SH-SY5Y (cell line): ENCODE data around the gene PBOV1.

Experiments
- GATA2 ChIP-seq: IDR thresholded peaks from 2 replicates; pipeline ENCODE4 v1.6.1; 2011; ENCODE audit warnings: mild to moderate bottlenecking, low read depth, low read length
- GATA3 ChIP-seq: IDR thresholded peaks from 2 replicates; pipeline ENCODE4 v1.6.1; 2011; ENCODE audit warnings: low read depth, mild to moderate bottlenecking, low read length, moderate library complexity

PBOV1 gene

GRCh38 chr6:138230221-138230620 is 11.9 kb upstream of the PBOV1 start:
- TF ChIP-seq GATA3 (no peak), GATA2 (no peak)

- TF ChIP-seq GATA3 (no peak), GATA2 (no peak)
Measured at GRCh38 chr6:138229663-138230179, 11.4 kb upstream of the PBOV1 start.

DNA sequence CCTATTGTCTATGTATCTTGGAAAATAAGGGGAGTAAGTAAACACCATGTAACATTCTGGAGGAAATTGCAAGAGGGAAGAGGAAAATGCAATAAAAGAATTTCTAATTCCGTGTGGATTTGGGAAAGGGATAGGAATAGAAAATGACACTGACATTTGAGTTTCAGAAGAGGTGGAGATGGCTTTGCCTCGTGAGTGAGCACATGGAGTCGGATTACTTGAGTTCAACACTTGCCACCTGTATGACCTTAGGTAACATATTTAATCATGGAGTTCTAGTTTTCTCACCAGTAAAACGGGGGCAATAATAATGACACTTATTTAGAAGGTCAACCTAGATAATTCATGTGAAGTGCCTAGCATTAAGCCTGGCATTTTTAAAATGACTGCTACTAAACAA is 10.8 kb upstream of the PBOV1 start:
- no peak for TF ChIP-seq GATA2
- TF ChIP-seq GATA3: no peak

DNA sequence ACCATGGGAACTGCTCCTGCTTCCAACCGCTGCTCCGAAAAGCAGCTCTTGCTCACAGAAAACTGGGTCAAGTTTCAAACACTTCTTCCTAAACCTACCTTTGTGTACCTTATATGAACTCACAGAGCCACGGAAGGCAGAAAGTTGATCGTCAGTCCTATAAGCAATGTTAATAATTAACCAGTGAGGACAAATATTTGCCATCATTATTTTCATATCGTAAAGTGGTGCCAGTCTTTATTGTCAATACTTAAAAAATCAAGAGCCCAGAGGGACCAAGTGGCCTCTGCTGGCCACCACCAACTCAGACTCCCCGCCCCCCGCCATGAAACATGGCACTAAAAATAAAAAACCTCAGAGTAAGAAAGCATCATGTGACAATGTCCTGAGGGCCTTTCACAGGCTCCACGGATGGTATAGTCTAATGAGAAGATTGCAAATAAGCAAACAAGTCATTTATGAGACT is 9.1 kb upstream of the PBOV1 start:
- no peak for TF ChIP-seq GATA3
- TF ChIP-seq GATA2: no peak

GRCh38 chr6:138226700-138227315 is 8.5 kb upstream of the PBOV1 start:
- TF ChIP-seq GATA2: no peak

- no peak for TF ChIP-seq GATA2
- no peak for TF ChIP-seq GATA3
Measured at GRCh38 chr6:138225953-138226352, 7.7 kb upstream of the PBOV1 start.

DNA sequence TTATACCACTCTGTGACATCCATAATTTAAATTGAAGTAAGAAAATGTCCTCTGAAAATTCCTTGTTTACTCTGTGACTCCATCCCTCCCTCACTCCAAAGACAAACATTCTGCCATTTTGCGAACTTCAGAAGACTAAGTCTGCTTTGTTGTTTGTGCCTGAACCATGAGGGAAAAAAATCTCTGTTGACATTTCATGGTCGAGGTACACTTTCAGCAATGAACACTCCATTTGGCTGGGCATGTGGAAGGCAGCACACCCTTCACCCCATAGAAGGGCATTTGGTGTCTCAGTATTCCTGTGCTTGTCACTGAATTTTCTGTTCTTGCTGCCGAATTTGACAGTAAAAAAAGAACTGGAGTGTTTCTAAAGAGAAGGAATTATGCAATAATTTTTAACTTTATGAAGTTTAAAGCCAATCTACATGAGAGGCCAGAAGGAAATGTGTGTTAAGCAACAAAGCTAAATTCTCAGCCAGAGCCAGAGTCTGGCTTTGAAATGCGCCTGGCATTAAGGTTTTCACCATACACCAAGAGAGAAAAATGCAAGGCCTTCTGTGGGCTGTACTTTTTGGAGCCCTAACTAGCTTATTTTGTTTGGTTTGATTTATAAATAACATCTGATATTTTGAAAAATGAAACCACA is 4.7 kb upstream of the PBOV1 start:
- TF ChIP-seq GATA2: no peak
- TF ChIP-seq GATA3: no peak

DNA sequence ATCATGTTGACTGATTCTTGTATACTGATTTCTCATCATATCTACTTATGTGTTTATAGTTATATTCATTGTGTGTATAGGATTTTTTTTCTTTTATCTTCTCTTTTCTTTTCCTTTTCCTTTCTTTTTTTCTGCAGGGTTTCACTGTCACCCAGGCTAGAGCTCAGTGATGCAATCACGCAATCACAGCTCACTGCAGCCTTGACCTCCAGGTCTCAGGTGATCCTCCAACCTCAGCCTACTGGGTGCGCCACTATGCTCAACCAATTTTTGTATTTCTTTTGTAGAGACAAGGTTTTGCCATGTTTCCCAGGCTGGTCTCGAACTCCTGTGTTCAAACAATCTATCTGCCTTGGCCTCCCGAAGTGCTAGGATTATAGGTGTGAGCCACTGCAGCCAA is 1.6 kb upstream of the PBOV1 start:
- TF ChIP-seq GATA2 (no peak), GATA3 (no peak)

- TF ChIP-seq GATA2: no peak
- no peak for TF ChIP-seq GATA3
Measured at GRCh38 chr6:138219398-138219797, 1.1 kb upstream of the PBOV1 start.

DNA sequence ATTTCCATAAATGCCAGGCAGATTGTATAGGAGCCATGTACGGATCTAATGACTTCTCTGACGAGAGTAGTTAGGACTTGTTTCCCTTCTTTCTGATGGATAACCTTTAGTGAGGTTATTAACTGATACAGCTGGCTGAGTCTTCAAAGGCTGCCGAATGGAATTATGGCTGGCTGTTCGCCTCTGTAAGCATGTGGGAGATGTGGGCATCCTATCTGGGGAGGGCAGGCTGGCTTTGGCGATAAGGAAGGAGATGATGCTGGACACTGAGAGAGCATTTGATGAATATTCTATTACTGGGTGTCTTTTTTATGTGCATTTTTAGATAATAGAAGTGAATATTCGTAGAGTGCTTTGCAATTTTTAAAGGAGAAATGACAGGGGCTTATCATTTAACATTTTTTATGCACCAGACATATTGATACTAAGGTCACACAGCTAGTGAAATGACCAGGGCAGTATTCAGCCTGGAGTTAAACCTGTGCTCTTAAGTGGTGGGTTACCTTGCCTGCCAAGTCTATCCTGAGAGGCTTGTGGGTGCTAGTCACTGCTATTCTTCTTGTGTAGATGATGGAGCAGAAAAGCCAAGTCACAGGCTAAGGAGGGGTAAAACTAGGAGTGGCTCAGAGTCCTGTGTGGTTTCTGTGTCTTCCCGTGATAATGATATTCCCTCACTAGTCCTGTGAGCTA is 3.1 kb downstream of the PBOV1 start:
- TF ChIP-seq GATA2 (no peak), GATA3 (no peak)

DNA sequence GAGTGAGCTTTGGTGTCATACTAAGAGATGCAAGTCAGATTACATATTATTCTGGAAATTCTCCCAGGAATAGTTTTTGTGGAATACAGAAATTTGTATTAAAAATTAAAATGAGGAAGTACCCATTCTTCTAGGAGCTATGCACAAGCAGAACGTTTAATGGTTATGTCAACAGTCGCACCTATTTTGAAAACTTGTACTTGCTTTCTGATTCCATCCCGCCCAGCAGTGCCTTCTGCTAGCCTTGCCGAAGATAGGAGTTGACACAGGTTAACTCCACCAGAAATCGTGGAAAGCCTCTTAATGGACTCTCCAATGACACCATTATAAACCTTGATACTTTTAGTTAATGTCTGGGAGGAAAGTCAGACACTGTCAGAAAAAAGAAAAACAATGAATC is 6.7 kb downstream of the PBOV1 start:
- TF ChIP-seq GATA2: no peak
- TF ChIP-seq GATA3: no peak

GRCh38 chr6:138211048-138211581 is 7.2 kb downstream of the PBOV1 start:
- no peak for TF ChIP-seq GATA2
- TF ChIP-seq GATA3: no peak

DNA sequence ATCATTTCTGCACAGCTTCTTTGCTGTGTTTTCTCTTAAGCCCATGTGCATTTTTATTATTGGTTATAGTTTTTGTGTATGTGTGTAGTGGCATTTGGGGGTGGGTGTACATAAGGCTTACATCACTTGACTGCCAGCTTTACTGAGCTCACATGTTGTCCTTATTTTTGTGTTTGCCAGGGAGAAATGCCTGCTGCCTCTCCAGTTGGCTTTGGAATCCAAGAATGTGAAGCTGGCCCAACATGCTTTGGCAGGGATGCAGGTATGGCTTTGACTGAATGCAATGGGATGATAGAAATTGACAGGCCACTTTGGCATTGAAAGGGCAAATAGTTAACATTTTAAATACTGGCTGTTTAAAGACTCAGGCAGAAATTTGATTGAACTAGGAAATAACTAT is 11.4 kb downstream of the PBOV1 start:
- no peak for TF ChIP-seq GATA2
- no peak for TF ChIP-seq GATA3

GRCh38 chr6:138205437-138206094 is 12.7 kb downstream of the PBOV1 start:
- TF ChIP-seq GATA2 (no peak), GATA3 (no peak)

GRCh38 chr6:138204792-138205384 is 13.4 kb downstream of the PBOV1 start:
- TF ChIP-seq GATA2 (no peak), GATA3 (no peak)
